Vagina (tissue), 2 donors: ENCODE results near the gene CAMSAP1. TPM values are rescaled to one million over a fixed set of nuclear protein-coding genes. Genes with fewer than 3 reads are reported as not detected.

ENCODE experiments used
- DNase-seq, 2 donors: peaks; one replicate each; pipeline ENCODE4 v3.0.0-alpha.2; 2017; ENCODE audit errors: extremely low spot score in 2 of 2
- H3K27ac ChIP-seq: fragments of 200-600 bp; sonication (generic); one replicate; pipeline ENCODE4 v1.5.1; 2019
- H3K27me3 ChIP-seq: fragments of 200-600 bp; sonication (generic); one replicate; pipeline ENCODE4 v1.5.1; 2019
- H3K36me3 ChIP-seq, 2 donors: fragments of 200-600 bp; sonication (generic); one replicate each; pipeline ENCODE4 v1.5.1; 2017 to 2019
- H3K4me1 ChIP-seq: fragments of 200-600 bp; sonication (generic); one replicate; pipeline ENCODE4 v1.5.1; 2019
- H3K4me3 ChIP-seq, 2 donors: fragments of 200-600 bp; sonication (generic); 1 replicate in 1 of 2; 2 replicates in 1 of 2; pipeline ENCODE4 v1.5.1; 2016 to 2019
- H3K9me3 ChIP-seq: fragments of 200-600 bp; sonication (generic); one replicate; pipeline ENCODE4 v1.5.1; 2019
- POLR2A ChIP-seq, 2 donors: fragments of 450-650 bp; IDR thresholded peaks; one replicate each; pipeline ENCODE4 v1.6.1; 2017; ENCODE audit warnings: antibody characterized with exemption in 2 of 2, mild to moderate bottlenecking in 2 of 2, moderate library complexity in 2 of 2
- POLR2AphosphoS5 ChIP-seq, 2 donors: sonication (generic); formaldehyde crosslinking; IDR thresholded peaks; one replicate each; pipeline ENCODE4 v1.9.0; 2017; ENCODE audit warnings: antibody characterized with exemption in 2 of 2, mild to moderate bottlenecking in 2 of 2, low read depth in 1 of 2; ENCODE audit not compliant: insufficient read depth in 1 of 2
- intact Hi-C: fragments of 100-400 bp; cut with DNase I; formaldehyde crosslinking; loops from one replicate; pipeline ENCODE4 v1.15.1; 2023
- total RNA-seq: library from RNA; depleted of rRNA; stranded (reverse); fragments of >200 nt; gene quantifications from one replicate; pipeline ENCODE4 v1.2.3, GENCODE V29; 2016
- TF ChIP-seq, protein P1 (sequence below), 3 experiments: fragments of 450-650 bp in 2 of 3; fragments of 200-600 bp in 1 of 3; sonication (generic) in 1 of 3; IDR thresholded peaks; one replicate each; pipeline ENCODE4 v1.5.1; 2017 to 2019; ENCODE audit warnings: antibody characterized with exemption in 3 of 3, mild to moderate bottlenecking in 2 of 3, moderate library complexity in 2 of 3

CAMSAP1 gene
- total RNA-seq, 1 donor from 2014 or later = 20.9 TPM

DNA sequence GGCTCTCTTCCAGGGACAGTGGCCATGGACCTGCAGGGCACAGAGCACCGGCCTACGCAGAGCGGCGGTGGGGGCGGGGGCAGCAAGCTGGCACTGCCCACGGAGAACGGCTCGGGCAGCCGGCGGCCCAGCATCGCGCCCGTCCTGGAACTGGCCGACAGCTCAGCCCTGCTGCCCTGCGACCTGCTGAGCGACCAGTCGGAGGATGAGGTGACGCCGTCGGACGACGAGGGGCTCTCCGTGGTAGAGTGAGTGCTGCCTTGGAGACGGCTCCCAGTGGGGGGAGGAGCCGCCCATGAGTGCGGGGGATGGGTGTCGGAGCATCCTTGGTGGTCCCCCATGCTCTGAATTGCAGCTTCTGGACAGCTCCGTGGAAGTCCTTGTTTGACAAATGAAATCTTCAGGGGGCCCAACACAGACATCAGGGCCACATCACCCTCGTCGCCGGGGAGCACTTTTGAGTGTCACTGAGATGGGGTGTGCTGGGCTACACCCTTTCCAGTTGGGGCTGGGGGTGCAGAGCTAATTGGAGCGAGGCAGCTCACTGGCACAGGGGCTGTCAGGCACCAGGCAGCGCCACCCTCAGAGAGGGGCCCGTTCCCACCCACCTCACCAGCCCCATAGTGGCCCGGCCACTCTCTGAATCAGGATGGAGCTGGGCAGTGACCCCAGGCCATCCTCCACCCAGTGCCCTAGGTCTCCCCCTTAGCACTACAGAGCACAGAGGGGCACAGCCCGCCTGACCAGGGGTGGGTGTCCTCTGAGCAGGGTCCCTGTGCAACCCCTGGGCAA, 134.4 kb downstream of the CAMSAP1 start:
- no peaks in the 10 kb centered on the region for H3K4me1 ChIP-seq
- intact Hi-C loops = no loop called here

GRCh38 chr9:135772056-135772646, 135.2 kb downstream of the CAMSAP1 start:
- intact Hi-C loops = no loop called here
- H3K27me3 ChIP-seq = no peaks in the 10 kb centered on the region
- H3K4me3 ChIP-seq = no peak overlapping the region
- no peaks in the 10 kb centered on the region for H3K36me3 ChIP-seq
- no peaks in the 10 kb centered on the region for H3K4me1 ChIP-seq
- no peak for TF ChIP-seq POLR2A (IDR thresholded peaks at IDR 0.05)
- TF ChIP-seq POLR2AphosphoS5 (IDR thresholded peaks at IDR 0.05; ENCODE audit: insufficient read depth in 1 of 2, low read depth in 1 of 2) = no peak
- TF ChIP-seq, protein P1, sequence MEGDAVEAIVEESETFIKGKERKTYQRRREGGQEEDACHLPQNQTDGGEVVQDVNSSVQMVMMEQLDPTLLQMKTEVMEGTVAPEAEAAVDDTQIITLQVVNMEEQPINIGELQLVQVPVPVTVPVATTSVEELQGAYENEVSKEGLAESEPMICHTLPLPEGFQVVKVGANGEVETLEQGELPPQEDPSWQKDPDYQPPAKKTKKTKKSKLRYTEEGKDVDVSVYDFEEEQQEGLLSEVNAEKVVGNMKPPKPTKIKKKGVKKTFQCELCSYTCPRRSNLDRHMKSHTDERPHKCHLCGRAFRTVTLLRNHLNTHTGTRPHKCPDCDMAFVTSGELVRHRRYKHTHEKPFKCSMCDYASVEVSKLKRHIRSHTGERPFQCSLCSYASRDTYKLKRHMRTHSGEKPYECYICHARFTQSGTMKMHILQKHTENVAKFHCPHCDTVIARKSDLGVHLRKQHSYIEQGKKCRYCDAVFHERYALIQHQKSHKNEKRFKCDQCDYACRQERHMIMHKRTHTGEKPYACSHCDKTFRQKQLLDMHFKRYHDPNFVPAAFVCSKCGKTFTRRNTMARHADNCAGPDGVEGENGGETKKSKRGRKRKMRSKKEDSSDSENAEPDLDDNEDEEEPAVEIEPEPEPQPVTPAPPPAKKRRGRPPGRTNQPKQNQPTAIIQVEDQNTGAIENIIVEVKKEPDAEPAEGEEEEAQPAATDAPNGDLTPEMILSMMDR (IDR thresholded peaks at IDR 0.05) = no peak
- H3K9me3 ChIP-seq = no peaks in the 10 kb centered on the region
- no peak for DNase-seq
- H3K27ac ChIP-seq = no peak overlapping the region

More for the DNA sequence above, 134.4 kb downstream of the CAMSAP1 start:
- Histone ChIP-seq H3K4me3 (no peak overlapping the region), H3K36me3 (no peaks in the 10 kb centered on the region), H3K27ac (no peak overlapping the region), H3K27me3 (no peaks in the 10 kb centered on the region), H3K9me3 (no peaks in the 10 kb centered on the region)
- TF ChIP-seq POLR2A (IDR thresholded peaks at IDR 0.05) (no peak), POLR2AphosphoS5 (IDR thresholded peaks at IDR 0.05; ENCODE audit: insufficient read depth in 1 of 2, low read depth in 1 of 2) (no peak)
- TF ChIP-seq, protein P1 (IDR thresholded peaks at IDR 0.05) = no peak
- no peak for DNase-seq

DNA sequence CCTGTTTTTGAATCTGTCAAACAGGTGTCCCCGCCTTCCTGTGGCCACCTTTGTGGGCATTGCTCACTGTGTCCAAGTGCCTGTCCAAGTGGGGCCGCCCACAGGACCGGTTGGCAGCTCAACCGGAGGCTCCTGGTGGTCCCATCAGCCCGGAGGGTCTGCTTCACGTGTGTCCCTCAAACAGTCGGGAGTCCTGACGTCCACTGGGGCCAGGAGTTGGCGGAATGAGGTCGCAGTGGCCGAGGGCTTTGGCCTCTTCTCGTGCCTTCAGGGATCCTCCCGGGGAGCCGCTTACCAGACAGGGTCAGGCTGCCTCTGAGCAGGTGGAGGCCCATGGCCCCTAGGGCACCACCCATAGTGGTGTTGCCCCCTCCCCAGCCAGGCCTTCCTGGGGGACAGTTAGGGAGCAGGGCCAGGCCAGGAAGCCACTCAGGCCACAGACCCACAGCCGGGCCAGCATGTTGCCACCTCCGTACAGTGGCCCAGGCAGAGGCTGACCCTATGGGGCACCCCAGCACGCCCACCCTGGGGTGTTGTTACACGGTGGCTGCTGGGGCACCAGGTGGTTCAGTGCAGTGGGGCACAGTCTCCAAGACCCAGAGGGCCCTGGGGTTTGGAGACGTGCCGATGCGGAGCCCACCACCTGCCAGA, 135.8 kb downstream of the CAMSAP1 start:
- Histone ChIP-seq H3K4me1 (no peaks in the 10 kb centered on the region), H3K36me3 (no peaks in the 10 kb centered on the region), H3K4me3 (no peak overlapping the region), H3K27me3 (no peaks in the 10 kb centered on the region), H3K27ac (no peak overlapping the region), H3K9me3 (peaks cover under 1% of the 10 kb centered on the region)
- TF ChIP-seq, protein P1 (IDR thresholded peaks at IDR 0.05) = no peak
- TF ChIP-seq POLR2AphosphoS5 (IDR thresholded peaks at IDR 0.05; ENCODE audit: insufficient read depth in 1 of 2, low read depth in 1 of 2) (no peak), POLR2A (IDR thresholded peaks at IDR 0.05) (no peak)
- intact Hi-C loops = no loop called here
- no peak for DNase-seq

DNA sequence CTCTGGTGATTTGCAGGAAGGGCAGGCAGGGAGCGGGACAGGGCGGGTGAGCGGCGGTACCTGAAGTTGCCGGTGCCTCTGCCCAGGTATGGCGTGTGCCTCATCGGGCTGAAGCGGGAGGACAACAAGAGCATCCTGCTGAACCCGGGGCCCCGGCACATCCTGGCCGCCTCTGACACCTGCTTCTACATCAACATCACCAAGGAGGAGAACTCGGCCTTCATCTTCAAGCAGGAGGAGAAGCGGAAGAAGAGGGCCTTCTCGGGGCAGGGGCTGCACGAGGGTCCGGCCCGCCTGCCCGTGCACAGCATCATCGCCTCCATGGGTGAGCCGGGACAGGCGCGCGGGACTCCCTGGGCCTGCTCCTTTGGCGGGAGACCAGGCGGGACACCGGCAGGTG, 136.6 kb downstream of the CAMSAP1 start:
- H3K27me3 ChIP-seq = no peaks in the 10 kb centered on the region
- H3K9me3 ChIP-seq = peaks cover 8% of the 10 kb centered on the region
- intact Hi-C loops = no loop called here

More for the DNA sequence above, 136.6 kb downstream of the CAMSAP1 start:
- no peak overlapping the region for H3K27ac ChIP-seq
- H3K4me1 ChIP-seq = no peaks in the 10 kb centered on the region
- no peaks in the 10 kb centered on the region for H3K36me3 ChIP-seq
- H3K4me3 ChIP-seq = no peak overlapping the region
- DNase-seq = no peak
- TF ChIP-seq POLR2AphosphoS5 (IDR thresholded peaks at IDR 0.05; ENCODE audit: insufficient read depth in 1 of 2, low read depth in 1 of 2) = no peak
- TF ChIP-seq, protein P1 (IDR thresholded peaks at IDR 0.05) = no peak
- no peak for TF ChIP-seq POLR2A (IDR thresholded peaks at IDR 0.05)
